ENCODE data around the gene TBCE.
A peak's percentile ranks its signal among the peaks of the same experiment; 100 is the strongest.

The TBCE gene

DNA sequence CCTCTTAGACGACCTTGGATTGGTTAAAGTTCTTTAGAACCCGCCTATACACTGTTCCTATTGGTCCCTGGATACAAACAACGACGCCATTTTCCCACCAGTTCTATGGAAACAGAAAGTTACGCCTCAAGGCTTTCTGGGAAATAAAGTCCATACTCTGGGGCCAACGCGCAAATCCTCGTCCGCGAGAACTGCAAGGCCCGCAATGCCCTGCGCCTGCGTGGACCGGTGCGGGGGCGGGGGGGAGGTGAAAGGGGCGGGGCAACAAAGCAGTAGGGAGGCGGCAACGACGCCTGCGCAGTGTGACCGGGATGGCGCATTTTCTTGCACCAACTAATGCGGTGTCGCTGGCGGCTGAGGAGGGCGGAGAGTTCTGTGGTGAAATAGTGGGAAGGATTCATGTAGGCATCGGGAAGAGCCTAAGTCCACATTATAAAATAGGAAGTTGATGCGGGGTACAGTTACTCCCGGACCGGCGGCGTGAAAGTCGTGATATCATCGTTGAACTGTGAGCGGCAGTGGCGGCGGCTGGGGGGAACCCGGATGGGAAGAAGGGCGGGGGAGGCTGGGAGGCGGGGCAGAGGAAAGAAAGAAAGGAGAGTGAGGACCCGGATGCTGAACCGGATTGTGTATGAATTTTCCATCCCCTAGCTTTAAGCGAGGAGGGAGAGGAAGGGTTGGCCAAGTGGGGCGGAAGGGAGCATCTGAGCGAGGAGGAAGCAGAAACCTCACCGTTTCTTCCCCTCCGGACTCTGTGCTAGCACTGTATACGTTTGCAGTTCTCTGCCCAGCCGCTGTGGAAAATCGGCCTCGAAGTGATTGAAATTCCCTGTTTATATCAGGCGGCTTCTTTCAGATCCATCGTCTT, 38.7 kb upstream of the TBCE start, which contains the start of gene GGPS1:
Gene GGPS1, plus strand, starts transcription at position 300 of the 868 bp plus-strand sequence. CDS start 6,695 bp downstream, outside the sequence.
- Histone ChIP-seq H3K9ac (ENCODE audit: low read length) (peak within 1 kb of the TSS; percentile 95), H3K27me3 (ENCODE audit: low read length) (no peaks in the 10 kb centered on the region), H3K9me2 (replicated peaks; ENCODE audit: insufficient read depth, low read length) (no peaks in the 10 kb centered on the region), H3K36me3 (ENCODE audit: low read length) (no peaks in the 10 kb centered on the region; the same call in 1 of the 2 replicates), H4K20me1 (ENCODE audit: low read depth, low read length) (peaks cover 14% of the 10 kb centered on the region), H2AFZ (ENCODE audit: low read depth, low read length, severe bottlenecking) (peak within 1 kb of the TSS; percentile 62), H3K27ac (ENCODE audit: low read depth, low read length) (peak within 1 kb of the TSS; percentile 85), H3K79me2 (ENCODE audit: insufficient read depth, low read length) (peaks cover 89% of the 10 kb centered on the region), H3K9me3 (ENCODE audit: insufficient read depth, low read length) (no peaks in the 10 kb centered on the region), H3K4me3 (ENCODE audit: insufficient read depth, low read length, poor library complexity, severe bottlenecking) (peak within 1 kb of the TSS; percentile 78), H3F3A (ENCODE audit: insufficient read depth) (peaks cover 30% of the 10 kb centered on the region), H3K4me2 (ENCODE audit: low read depth, low read length, poor library complexity, severe bottlenecking) (peak within 1 kb of the TSS; percentile 96)
- no peak for TF ChIP-seq EZH2phosphoT487 (conservative IDR thresholded peaks at IDR 0.05; ENCODE audit: low read length)

DNA sequence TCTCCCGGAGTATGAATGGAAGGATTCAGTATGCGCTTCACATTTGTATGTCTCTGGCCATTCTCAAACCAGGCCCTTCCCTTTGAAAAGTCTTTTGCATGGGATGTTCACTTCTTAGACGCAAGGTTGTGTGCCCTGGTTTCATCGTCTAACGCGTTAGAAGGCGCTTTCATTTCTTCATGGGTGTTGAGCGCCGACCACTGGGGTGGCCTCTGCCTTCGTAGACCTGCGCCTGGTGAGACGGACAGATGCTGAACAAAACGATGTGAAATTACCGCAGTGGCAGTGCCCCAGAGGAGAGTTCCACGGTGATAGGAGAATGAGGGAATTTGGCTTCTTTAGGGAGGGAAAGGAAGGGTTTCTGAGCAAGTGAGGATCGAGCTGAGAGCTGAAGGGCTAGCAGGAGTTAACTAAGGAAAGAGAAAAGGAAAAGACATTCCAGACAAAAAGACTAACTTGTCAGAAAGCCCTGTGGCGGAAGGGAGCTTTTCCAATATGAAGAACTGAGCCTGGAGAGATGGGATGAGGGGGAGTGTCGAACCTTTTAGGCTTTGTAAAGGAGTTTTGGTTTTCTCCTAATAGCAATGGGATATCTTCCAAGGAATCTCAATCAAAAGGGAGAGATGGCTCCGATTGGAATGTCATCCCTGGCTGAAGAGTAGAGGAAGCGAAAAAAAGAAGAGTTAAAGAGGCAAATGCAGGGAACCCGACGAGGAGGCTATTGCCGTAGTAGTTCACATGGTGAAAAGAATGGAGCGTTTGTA, 37.9 kb upstream of the TBCE start:
- peak overlapping the region; percentile 63 for H3K4me3 ChIP-seq (ENCODE audit: insufficient read depth, low read length, poor library complexity, severe bottlenecking)
- peaks cover 14% of the 10 kb centered on the region for H4K20me1 ChIP-seq (ENCODE audit: low read depth, low read length)
- H3K36me3 ChIP-seq (ENCODE audit: low read length), result no peaks in the 10 kb centered on the region; the same call in 1 of the 2 replicates
- peak overlapping the region; percentile 85 for H3K27ac ChIP-seq (ENCODE audit: low read depth, low read length)
- H3K79me2 ChIP-seq (ENCODE audit: insufficient read depth, low read length), result peaks cover 89% of the 10 kb centered on the region
- peak overlapping the region; percentile 62 for H2AFZ ChIP-seq (ENCODE audit: low read depth, low read length, severe bottlenecking)
- peak overlapping the region; percentile 74 for H3K9ac ChIP-seq (ENCODE audit: low read length)
- no peaks in the 10 kb centered on the region for H3K9me3 ChIP-seq (ENCODE audit: insufficient read depth, low read length)
- no peaks in the 10 kb centered on the region for H3K27me3 ChIP-seq (ENCODE audit: low read length)
- peak overlapping the region; percentile 95 for H3K4me2 ChIP-seq (ENCODE audit: low read depth, low read length, poor library complexity, severe bottlenecking)
- TF ChIP-seq, protein P1, sequence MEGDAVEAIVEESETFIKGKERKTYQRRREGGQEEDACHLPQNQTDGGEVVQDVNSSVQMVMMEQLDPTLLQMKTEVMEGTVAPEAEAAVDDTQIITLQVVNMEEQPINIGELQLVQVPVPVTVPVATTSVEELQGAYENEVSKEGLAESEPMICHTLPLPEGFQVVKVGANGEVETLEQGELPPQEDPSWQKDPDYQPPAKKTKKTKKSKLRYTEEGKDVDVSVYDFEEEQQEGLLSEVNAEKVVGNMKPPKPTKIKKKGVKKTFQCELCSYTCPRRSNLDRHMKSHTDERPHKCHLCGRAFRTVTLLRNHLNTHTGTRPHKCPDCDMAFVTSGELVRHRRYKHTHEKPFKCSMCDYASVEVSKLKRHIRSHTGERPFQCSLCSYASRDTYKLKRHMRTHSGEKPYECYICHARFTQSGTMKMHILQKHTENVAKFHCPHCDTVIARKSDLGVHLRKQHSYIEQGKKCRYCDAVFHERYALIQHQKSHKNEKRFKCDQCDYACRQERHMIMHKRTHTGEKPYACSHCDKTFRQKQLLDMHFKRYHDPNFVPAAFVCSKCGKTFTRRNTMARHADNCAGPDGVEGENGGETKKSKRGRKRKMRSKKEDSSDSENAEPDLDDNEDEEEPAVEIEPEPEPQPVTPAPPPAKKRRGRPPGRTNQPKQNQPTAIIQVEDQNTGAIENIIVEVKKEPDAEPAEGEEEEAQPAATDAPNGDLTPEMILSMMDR (IDR thresholded peaks at IDR 0.05; ENCODE audit: insufficient read depth, low read length, poor library complexity, severe bottlenecking), result peak; percentile 33
- no peak for TF ChIP-seq EZH2phosphoT487 (conservative IDR thresholded peaks at IDR 0.05; ENCODE audit: low read length)
- H3K9me2 ChIP-seq (replicated peaks; ENCODE audit: insufficient read depth, low read length), result no peaks in the 10 kb centered on the region
- H3F3A ChIP-seq (ENCODE audit: insufficient read depth), result peaks cover 30% of the 10 kb centered on the region

DNA sequence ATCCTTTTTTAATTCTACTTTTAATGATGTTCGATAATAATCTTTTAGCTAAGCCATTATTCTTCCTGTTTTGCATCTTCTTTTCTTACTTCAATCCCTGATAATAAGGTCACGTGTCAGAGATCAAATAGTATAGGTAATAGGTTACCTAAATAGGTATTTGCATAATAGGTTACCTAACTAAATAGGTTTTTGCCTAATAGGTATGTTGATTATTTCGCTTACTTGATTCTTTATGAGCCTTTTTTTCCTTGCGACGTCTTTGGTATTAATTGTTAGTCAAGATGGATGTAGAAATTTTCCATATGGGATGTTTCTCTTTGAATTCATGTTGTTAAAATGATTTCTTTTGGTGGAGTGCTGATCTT, 36.3 kb upstream of the TBCE start:
- TF ChIP-seq, protein P1 (IDR thresholded peaks at IDR 0.05; ENCODE audit: insufficient read depth, low read length, poor library complexity, severe bottlenecking), result no peak
- no peak for TF ChIP-seq EZH2phosphoT487 (conservative IDR thresholded peaks at IDR 0.05; ENCODE audit: low read length)
- H3K9ac ChIP-seq (ENCODE audit: low read length), result peak overlapping the region; percentile 74
- no peaks in the 10 kb centered on the region for H3K9me2 ChIP-seq (replicated peaks; ENCODE audit: insufficient read depth, low read length)
- peaks cover 85% of the 10 kb centered on the region for H3K79me2 ChIP-seq (ENCODE audit: insufficient read depth, low read length)
- H3K4me3 ChIP-seq (ENCODE audit: insufficient read depth, low read length, poor library complexity, severe bottlenecking), result peak overlapping the region; percentile 60
- H3K36me3 ChIP-seq (ENCODE audit: low read length), result no peaks in the 10 kb centered on the region; the same call in 1 of the 2 replicates
- H3K27me3 ChIP-seq (ENCODE audit: low read length), result no peaks in the 10 kb centered on the region
- peak overlapping the region; percentile 66 for H3K27ac ChIP-seq (ENCODE audit: low read depth, low read length)
- H2AFZ ChIP-seq (ENCODE audit: low read depth, low read length, severe bottlenecking), result no peak overlapping the region
- H3K4me2 ChIP-seq (ENCODE audit: low read depth, low read length, poor library complexity, severe bottlenecking), result peak overlapping the region; percentile 95
- peaks cover 18% of the 10 kb centered on the region for H3F3A ChIP-seq (ENCODE audit: insufficient read depth)
- H4K20me1 ChIP-seq (ENCODE audit: low read depth, low read length), result peaks cover 4% of the 10 kb centered on the region; the same call in 1 of the 2 replicates
- no peaks in the 10 kb centered on the region for H3K9me3 ChIP-seq (ENCODE audit: insufficient read depth, low read length)
